HG03175 (cell line): ENCODE results near the gene MS4A4A.
"Not testable (repeated sequence)": the region's sequence is repeated elsewhere in the genome, so short reads cannot be mapped to it uniquely, and the experiment has no call there.

Source experiments
- ATAC-seq: cut with Tn5 transposase; IDR thresholded peaks from one replicate; pipeline ENCODE4 v1.9.1; 2021; ENCODE audit warnings: mild to moderate bottlenecking, moderate library complexity; ENCODE audit not compliant: unreplicated experiment

MS4A4A gene

GRCh38 chr11:60301884-60302283, 21.4 kb downstream of the MS4A4A start:
- not testable (repeated sequence) for ATAC-seq

- no peak for ATAC-seq
These were observed 23.2 kb downstream of the MS4A4A start for GRCh38 chr11:60303661-60304060.

- no peak for ATAC-seq
These were observed 25.6 kb downstream of the MS4A4A start for GRCh38 chr11:60305906-60306619.

GRCh38 chr11:60307507-60308195, 27.2 kb downstream of the MS4A4A start:
- ATAC-seq, result no peak

- peak; percentile 55 for ATAC-seq
These were observed 30.0 kb downstream of the MS4A4A start for GRCh38 chr11:60310407-60310998.

GRCh38 chr11:60314635-60315321, 34.3 kb downstream of the MS4A4A start:
- no peak for ATAC-seq

- no peak for ATAC-seq
These were observed 35.4 kb downstream of the MS4A4A start for GRCh38 chr11:60315871-60316270.

- no peak for ATAC-seq
These were observed 35.9 kb downstream of the MS4A4A start for GRCh38 chr11:60316317-60316716.

- ATAC-seq, result no peak
These were observed 38.3 kb downstream of the MS4A4A start for GRCh38 chr11:60318726-60319125.

GRCh38 chr11:60321051-60321450, 40.6 kb downstream of the MS4A4A start:
- no peak for ATAC-seq

- no peak for ATAC-seq
These were observed 46.5 kb downstream of the MS4A4A start, which contains the start of gene MS4A6E for GRCh38 chr11:60326955-60327354. Gene MS4A6E (plus strand): TSS chr11:60327255. CDS start chr11:60334896, 7,641 bp downstream.

GRCh38 chr11:60328460-60328859, 48.0 kb downstream of the MS4A4A start:
- no peak for ATAC-seq

- ATAC-seq, result no peak
These were observed 52.4 kb downstream of the MS4A4A start for GRCh38 chr11:60332846-60333245.

GRCh38 chr11:60334005-60334620, 53.6 kb downstream of the MS4A4A start:
- peak; percentile 71 for ATAC-seq

GRCh38 chr11:60336767-60337391, 56.4 kb downstream of the MS4A4A start:
- ATAC-seq, result no peak

- no peak for ATAC-seq
These were observed 57.6 kb downstream of the MS4A4A start for GRCh38 chr11:60338053-60338452.

GRCh38 chr11:60339356-60339755, 58.9 kb downstream of the MS4A4A start:
- ATAC-seq, result no peak

GRCh38 chr11:60343094-60343704, 62.7 kb downstream of the MS4A4A start:
- no peak for ATAC-seq

- ATAC-seq, result no peak
These were observed 63.7 kb downstream of the MS4A4A start for GRCh38 chr11:60344146-60344545.

- ATAC-seq, result no peak
These were observed 65.0 kb downstream of the MS4A4A start for GRCh38 chr11:60345489-60345888.
